SU-DHL-6 (cell line): Measurements from ENCODE around the gene TM4SF18.

Experiments
- H2AFZ ChIP-seq: fragments of 200-600 bp; sonication (generic); 2 replicates; pipeline ENCODE4 v1.6.1; 2014; ENCODE audit warnings: low read depth, mild to moderate bottlenecking, moderate library complexity, mixed read lengths, antibody characterized with exemption, low read length; ENCODE audit not compliant: severe bottlenecking
- H3F3A ChIP-seq: fragments of 200-600 bp; shearing (Covaris generic); 2 replicates; pipeline ENCODE4 v1.6.0; 2016; ENCODE audit warnings: antibody characterized with exemption, mild to moderate bottlenecking; ENCODE audit not compliant: insufficient read depth
- H3K27ac ChIP-seq: fragments of 200-600 bp; sonication (generic); 2 replicates; pipeline ENCODE4 v1.5.1; 2016; ENCODE audit warnings: low read depth, mild to moderate bottlenecking, low read length, moderate library complexity, mixed read lengths
- H3K27me3 ChIP-seq: fragments of 200-600 bp; sonication (generic), shearing (Covaris generic); 2 replicates; pipeline ENCODE4 v1.6.0; 2014; ENCODE audit warnings: mild to moderate bottlenecking, low read length
- H3K36me3 ChIP-seq: fragments of 200-600 bp; sonication (generic); 2 replicates; pipeline ENCODE4 v1.6.1; 2014; ENCODE audit warnings: mild to moderate bottlenecking, low read length, mixed read lengths
- H3K4me2 ChIP-seq: fragments of 300-600, 200-600 bp; shearing (Covaris generic), sonication (generic); 2 replicates; pipeline ENCODE4 v1.6.0; 2014; ENCODE audit warnings: low read length, low read depth, mild to moderate bottlenecking; ENCODE audit not compliant: poor library complexity, severe bottlenecking
- H3K4me3 ChIP-seq: fragments of 200-600 bp; sonication (generic); 2 replicates; pipeline ENCODE4 v1.5.1; 2014; ENCODE audit warnings: antibody characterized with exemption, low read length, mild to moderate bottlenecking, mixed read lengths; ENCODE audit not compliant: insufficient read depth, poor library complexity, severe bottlenecking
- H3K79me2 ChIP-seq: fragments of 200-600 bp; sonication (generic); 2 replicates; pipeline ENCODE4 v1.6.1; 2014; ENCODE audit warnings: mild to moderate bottlenecking, low read length, moderate library complexity; ENCODE audit not compliant: insufficient read depth
- H3K9ac ChIP-seq: fragments of 200-600 bp; sonication (generic); 2 replicates; pipeline ENCODE4 v1.7.0; 2014; ENCODE audit warnings: mild to moderate bottlenecking, low read length
- H3K9me2 ChIP-seq: fragments of 200-600 bp; sonication (generic); replicated peaks from 2 replicates; pipeline ENCODE4 v1.6.1; 2014; ENCODE audit warnings: low read length; ENCODE audit not compliant: insufficient read depth
- H3K9me3 ChIP-seq: fragments of 200-600 bp; sonication (generic); 2 replicates; pipeline ENCODE4 v1.6.1; 2014; ENCODE audit warnings: low read length, mixed read lengths; ENCODE audit not compliant: insufficient read depth
- H4K20me1 ChIP-seq: fragments of 200-600 bp; sonication (generic); 2 replicates; pipeline ENCODE4 v1.6.1; 2014; ENCODE audit warnings: low read depth, mild to moderate bottlenecking, antibody characterized with exemption, low read length, moderate library complexity, mixed read lengths
- EZH2phosphoT487 ChIP-seq: fragments of 200-600 bp; sonication (generic), shearing (Covaris generic); conservative IDR thresholded peaks from 2 replicates; pipeline ENCODE4 v1.6.1; 2018; ENCODE audit warnings: mild to moderate bottlenecking, antibody characterized with exemption, low read length, moderate library complexity, mixed read lengths
- TF ChIP-seq, protein P1 (sequence below): fragments of 200-600 bp; sonication (generic); IDR thresholded peaks from one replicate; pipeline ENCODE4 v1.5.1; 2017; ENCODE audit warnings: antibody characterized with exemption, mild to moderate bottlenecking, low read length, moderate library complexity; ENCODE audit not compliant: insufficient read depth, poor library complexity, severe bottlenecking

TM4SF18 gene

GRCh38 chr3:149315694-149316093 is 17.7 kb downstream of the TM4SF18 start:
- no peak overlapping the region for H3K4me3 ChIP-seq
- no peak overlapping the region for H3K9ac ChIP-seq
- H3K79me2 ChIP-seq: no peaks in the 10 kb centered on the region
- H3K27me3 ChIP-seq: no peaks in the 10 kb centered on the region
- H3K9me3 ChIP-seq: no peaks in the 10 kb centered on the region
- no peaks in the 10 kb centered on the region for H3K36me3 ChIP-seq
- H3K9me2 ChIP-seq: no peaks in the 10 kb centered on the region
- TF ChIP-seq EZH2phosphoT487: no peak
- TF ChIP-seq, protein P1, sequence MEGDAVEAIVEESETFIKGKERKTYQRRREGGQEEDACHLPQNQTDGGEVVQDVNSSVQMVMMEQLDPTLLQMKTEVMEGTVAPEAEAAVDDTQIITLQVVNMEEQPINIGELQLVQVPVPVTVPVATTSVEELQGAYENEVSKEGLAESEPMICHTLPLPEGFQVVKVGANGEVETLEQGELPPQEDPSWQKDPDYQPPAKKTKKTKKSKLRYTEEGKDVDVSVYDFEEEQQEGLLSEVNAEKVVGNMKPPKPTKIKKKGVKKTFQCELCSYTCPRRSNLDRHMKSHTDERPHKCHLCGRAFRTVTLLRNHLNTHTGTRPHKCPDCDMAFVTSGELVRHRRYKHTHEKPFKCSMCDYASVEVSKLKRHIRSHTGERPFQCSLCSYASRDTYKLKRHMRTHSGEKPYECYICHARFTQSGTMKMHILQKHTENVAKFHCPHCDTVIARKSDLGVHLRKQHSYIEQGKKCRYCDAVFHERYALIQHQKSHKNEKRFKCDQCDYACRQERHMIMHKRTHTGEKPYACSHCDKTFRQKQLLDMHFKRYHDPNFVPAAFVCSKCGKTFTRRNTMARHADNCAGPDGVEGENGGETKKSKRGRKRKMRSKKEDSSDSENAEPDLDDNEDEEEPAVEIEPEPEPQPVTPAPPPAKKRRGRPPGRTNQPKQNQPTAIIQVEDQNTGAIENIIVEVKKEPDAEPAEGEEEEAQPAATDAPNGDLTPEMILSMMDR: no peak
- no peaks in the 10 kb centered on the region for H3F3A ChIP-seq
- H4K20me1 ChIP-seq: no peaks in the 10 kb centered on the region
- no peak overlapping the region for H3K4me2 ChIP-seq
- H3K27ac ChIP-seq: no peak overlapping the region
- no peak overlapping the region for H2AFZ ChIP-seq

DNA sequence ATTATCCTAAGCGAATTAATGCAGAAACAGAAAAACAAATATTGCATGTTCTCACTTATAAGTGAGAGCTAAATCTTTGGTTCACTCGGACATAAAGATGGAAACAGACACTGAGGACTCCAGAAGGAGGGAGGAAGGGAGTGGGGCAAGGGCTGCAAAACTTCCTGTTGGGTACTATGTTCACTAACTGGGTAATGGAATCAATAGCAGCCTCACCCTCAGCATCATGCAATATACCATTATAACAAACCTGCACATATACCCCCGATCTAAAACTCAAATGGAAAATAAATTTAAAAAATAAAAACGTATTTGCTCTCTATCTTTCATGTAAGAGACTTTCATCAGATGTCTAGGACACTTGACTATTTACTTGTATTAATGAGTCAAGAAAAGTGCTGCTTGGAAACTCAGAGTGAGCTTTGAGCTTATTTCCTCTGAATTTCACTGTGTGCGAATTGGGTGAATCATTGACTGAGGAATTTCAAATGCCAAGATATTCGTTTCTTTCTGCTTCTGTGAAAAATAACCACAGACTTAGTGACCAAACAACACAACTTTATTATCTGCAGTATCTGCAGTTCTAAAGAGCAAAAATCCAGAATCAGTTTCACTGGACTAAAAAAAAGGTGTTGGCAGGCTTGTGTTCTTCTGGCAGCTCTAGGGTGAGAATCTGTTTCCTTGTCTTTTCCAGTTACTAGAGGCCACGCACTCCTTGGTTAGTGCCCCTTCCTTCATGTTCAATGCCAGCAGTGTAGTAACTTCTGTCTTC is 18.4 kb downstream of the TM4SF18 start:
- H3K36me3 ChIP-seq: no peaks in the 10 kb centered on the region
- no peak overlapping the region for H3K4me2 ChIP-seq
- no peaks in the 10 kb centered on the region for H3F3A ChIP-seq
- TF ChIP-seq EZH2phosphoT487: no peak
- TF ChIP-seq, protein P1: no peak
- H3K4me3 ChIP-seq: no peak overlapping the region
- H2AFZ ChIP-seq: no peak overlapping the region
- H3K9me2 ChIP-seq: no peaks in the 10 kb centered on the region
- H3K27me3 ChIP-seq: no peaks in the 10 kb centered on the region
- no peak overlapping the region for H3K9ac ChIP-seq
- H3K9me3 ChIP-seq: no peaks in the 10 kb centered on the region
- H3K27ac ChIP-seq: no peak overlapping the region
- no peaks in the 10 kb centered on the region for H4K20me1 ChIP-seq
- no peaks in the 10 kb centered on the region for H3K79me2 ChIP-seq

DNA sequence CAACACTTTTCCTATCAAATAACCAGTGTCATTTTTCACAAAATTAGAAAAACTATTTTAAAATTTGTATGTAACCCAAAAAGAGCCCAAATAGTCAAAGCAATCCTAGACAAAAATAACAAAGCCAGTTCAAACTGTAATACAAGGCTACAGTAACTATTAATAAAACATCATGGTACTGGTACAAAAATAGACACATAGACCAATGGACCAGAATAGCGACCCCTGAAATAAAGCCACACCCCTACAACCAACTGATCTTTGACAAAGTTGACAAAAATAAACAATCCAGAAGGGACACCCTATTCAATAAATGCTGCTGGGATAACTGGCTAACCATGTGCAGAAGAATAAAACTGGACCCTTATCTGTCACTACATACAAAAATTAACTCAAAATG is 19.9 kb downstream of the TM4SF18 start:
- no peak overlapping the region for H2AFZ ChIP-seq
- H3K9ac ChIP-seq: no peak overlapping the region
- TF ChIP-seq, protein P1: no peak
- no peak for TF ChIP-seq EZH2phosphoT487
- no peaks in the 10 kb centered on the region for H3F3A ChIP-seq
- no peaks in the 10 kb centered on the region for H3K79me2 ChIP-seq
- H3K9me3 ChIP-seq: no peaks in the 10 kb centered on the region
- no peak overlapping the region for H3K4me2 ChIP-seq
- no peaks in the 10 kb centered on the region for H4K20me1 ChIP-seq
- no peak overlapping the region for H3K27ac ChIP-seq
- H3K27me3 ChIP-seq: no peaks in the 10 kb centered on the region
- H3K4me3 ChIP-seq: no peak overlapping the region
- no peaks in the 10 kb centered on the region for H3K36me3 ChIP-seq
- H3K9me2 ChIP-seq: no peaks in the 10 kb centered on the region
